GM20000 (cell line): ENCODE results near the gene SMAP1.

Experiments used
- DNase-seq: peaks from one replicate; pipeline ENCODE4 v3.0.0; 2012; ENCODE audit warnings: low spot score
- CTCF ChIP-seq: IDR thresholded peaks from 2 replicates; pipeline ENCODE4 v1.5.1; 2012; ENCODE audit warnings: mild to moderate bottlenecking, control low read depth; ENCODE audit errors: extremely low read depth, missing control alignments

SMAP1 gene

GRCh38 chr6:70790483-70791224, 123.0 kb downstream of the SMAP1 start:
- no peak for TF ChIP-seq CTCF
- DNase-seq, result no peak

- no peak for TF ChIP-seq CTCF
- peak; percentile 21 for DNase-seq
These were observed 129.9 kb downstream of the SMAP1 start for GRCh38 chr6:70797625-70798024.

- no peak for DNase-seq
- TF ChIP-seq CTCF, result no peak
These were observed 138.4 kb downstream of the SMAP1 start for GRCh38 chr6:70806086-70806485.

GRCh38 chr6:70811788-70812187, 144.1 kb downstream of the SMAP1 start:
- no peak for DNase-seq
- TF ChIP-seq CTCF, result no peak

- no peak for TF ChIP-seq CTCF
- DNase-seq, result no peak
These were observed 146.2 kb downstream of the SMAP1 start for GRCh38 chr6:70813885-70814284.

- TF ChIP-seq CTCF, result no peak
- DNase-seq, result no peak
These were observed 152.0 kb downstream of the SMAP1 start for GRCh38 chr6:70819646-70820045.

GRCh38 chr6:70820778-70821177, 153.1 kb downstream of the SMAP1 start:
- TF ChIP-seq CTCF, result no peak
- no peak for DNase-seq
